ENCODE results near the gene SLIRP.
A peak's percentile ranks its signal among the peaks of the same experiment; 100 is the strongest.

The SLIRP gene

GRCh38 chr14:77674931-77675330, 33.0 kb upstream of the SLIRP start:
- TF ChIP-seq CTCF (IDR thresholded peaks at IDR 0.05; ENCODE audit: low read length, missing control alignments), result no peak
- no peak for DNase-seq (ENCODE audit: low read depth)
- no peak overlapping the region for H3K4me3 ChIP-seq (replicated peaks; ENCODE audit: low read depth, low read length)

GRCh38 chr14:77681196-77682157, 26.4 kb upstream of the SLIRP start:
- no peak overlapping the region for H3K4me3 ChIP-seq (replicated peaks; ENCODE audit: low read depth, low read length)
- no peak for TF ChIP-seq CTCF (IDR thresholded peaks at IDR 0.05; ENCODE audit: low read length, missing control alignments)
- DNase-seq (ENCODE audit: low read depth), result peak; percentile 7

GRCh38 chr14:77682158-77682553, 25.7 kb upstream of the SLIRP start:
- peak; percentile 33 for DNase-seq (ENCODE audit: low read depth)
- H3K4me3 ChIP-seq (replicated peaks; ENCODE audit: low read depth, low read length), result no peak overlapping the region
- TF ChIP-seq CTCF (IDR thresholded peaks at IDR 0.05; ENCODE audit: low read length, missing control alignments), result no peak

GRCh38 chr14:77691259-77691658, 16.6 kb upstream of the SLIRP start:
- no peak overlapping the region for H3K4me3 ChIP-seq (replicated peaks; ENCODE audit: low read depth, low read length)
- DNase-seq (ENCODE audit: low read depth), result peak; percentile 9
- TF ChIP-seq CTCF (IDR thresholded peaks at IDR 0.05; ENCODE audit: low read length, missing control alignments), result no peak

GRCh38 chr14:77707355-77707723, 564 bp upstream of the SLIRP start:
- DNase-seq (ENCODE audit: low read depth), result peak; percentile 41
- TF ChIP-seq CTCF (IDR thresholded peaks at IDR 0.05; ENCODE audit: low read length, missing control alignments), result peak; percentile 40
- H3K4me3 ChIP-seq (replicated peaks; ENCODE audit: low read depth, low read length), result peak overlapping the region; percentile 84

- DNase-seq (ENCODE audit: low read depth), result no peak
- no peak for TF ChIP-seq CTCF (IDR thresholded peaks at IDR 0.05; ENCODE audit: low read length, missing control alignments)
- H3K4me3 ChIP-seq (replicated peaks; ENCODE audit: low read depth, low read length), result peak overlapping the region; percentile 84
Measured at GRCh38 chr14:77708749-77709148, 846 bp downstream of the SLIRP start.

- H3K4me3 ChIP-seq (replicated peaks; ENCODE audit: low read depth, low read length), result peak overlapping the region; percentile 84
Measured at GRCh38 chr14:77709412-77709811, 1.5 kb downstream of the SLIRP start.

More at GRCh38 chr14:77709412-77709811, 1.5 kb downstream of the SLIRP start:
- TF ChIP-seq CTCF (IDR thresholded peaks at IDR 0.05; ENCODE audit: low read length, missing control alignments), result no peak
- no peak for DNase-seq (ENCODE audit: low read depth)
